GM12872 (cell line): Measurements from ENCODE around the gene TMPRSS9.

Source experiments
- CTCF ChIP-seq: IDR thresholded peaks from 3 replicates; pipeline ENCODE4 v1.5.1; 2011; ENCODE audit warnings: low read depth, mild to moderate bottlenecking, low read length, moderate library complexity; ENCODE audit not compliant: insufficient read depth

Gene TMPRSS9

GRCh38 chr19:2431318-2432055 lies 71.4 kb downstream of the TMPRSS9 start:
- no peak for TF ChIP-seq CTCF

- TF ChIP-seq CTCF = no peak
These were observed 72.2 kb downstream of the TMPRSS9 start for GRCh38 chr19:2432131-2432848.

- no peak for TF ChIP-seq CTCF
These were observed 73.8 kb downstream of the TMPRSS9 start for GRCh38 chr19:2433854-2434253.

GRCh38 chr19:2434267-2434666 lies 74.2 kb downstream of the TMPRSS9 start:
- no peak for TF ChIP-seq CTCF

- TF ChIP-seq CTCF = no peak
These were observed 74.7 kb downstream of the TMPRSS9 start for GRCh38 chr19:2434721-2435265.

- TF ChIP-seq CTCF = no peak
These were observed 76.3 kb downstream of the TMPRSS9 start for GRCh38 chr19:2436384-2436783.

- no peak for TF ChIP-seq CTCF
These were observed 76.9 kb downstream of the TMPRSS9 start for GRCh38 chr19:2436926-2437325.
